Measurements from ENCODE around the gene PDE12. TPM values are rescaled to one million over a fixed set of nuclear protein-coding genes. Genes with fewer than 3 reads are reported as not detected.

PDE12 gene
- total RNA-seq, 4 donors from 2014 or later, result 16.5 to 25.7 (median 19.8) TPM

- H3K36me3 ChIP-seq, result peaks cover 0 to 63% of the 10 kb centered on the region in 2 donors
- ATAC-seq, result no peak
These were observed 21.7 kb downstream of the PDE12 start for GRCh38 chr3:57577801-57578200.

GRCh38 chr3:57582474-57583168 is 26.5 kb downstream of the PDE12 start:
- DNase-seq, result no peak
- TF ChIP-seq CTCF (IDR thresholded peaks at IDR 0.05 in 4 of 5, conservative IDR thresholded peaks at IDR 0.05 in 1 of 5), result no peak
- TF ChIP-seq POLR2A (IDR thresholded peaks at IDR 0.05), result no peak
- H3K9me3 ChIP-seq, result no peaks in the 10 kb centered on the region
- in situ Hi-C loops (cut with MboI; ENCODE audit: low sequenced_read_pairs in 4 of 4) (no loop called here), intact Hi-C loops (cut with DNase I; ENCODE audit: low total_unique reads) (no loop called here)
- H3K27ac ChIP-seq, result no peak overlapping the region
- H3K4me3 ChIP-seq, result no peak overlapping the region
- H3K27me3 ChIP-seq, result no peaks in the 10 kb centered on the region
- H3K36me3 ChIP-seq, result peaks cover 0 to 40% of the 10 kb centered on the region in 2 donors
- H3K4me1 ChIP-seq, result peaks cover 0 to 6% of the 10 kb centered on the region in 2 donors
- no peak for ATAC-seq

More at GRCh38 chr3:57577801-57578200, 21.7 kb downstream of the PDE12 start:
- DNase-seq, result no peak
- TF ChIP-seq CTCF (IDR thresholded peaks at IDR 0.05 in 4 of 5, conservative IDR thresholded peaks at IDR 0.05 in 1 of 5), result no peak
- no peak for TF ChIP-seq POLR2A (IDR thresholded peaks at IDR 0.05)
- Histone ChIP-seq H3K9me3 (no peaks in the 10 kb centered on the region), H3K4me3 (no peak overlapping the region), H3K27me3 (no peaks in the 10 kb centered on the region), H3K27ac (no peak overlapping the region), H3K4me1 (peaks cover 8 to 11% of the 10 kb centered on the region in 2 donors)
- in situ Hi-C loops (cut with MboI; ENCODE audit: low sequenced_read_pairs in 4 of 4) (no loop called here), intact Hi-C loops (cut with DNase I; ENCODE audit: low total_unique reads) (no loop called here)

GRCh38 chr3:57583544-57583943 is 27.5 kb downstream of the PDE12 start:
- no peaks in the 10 kb centered on the region for H3K27me3 ChIP-seq
- peaks cover 0 to 10% of the 10 kb centered on the region in 2 donors for H3K4me1 ChIP-seq
- TF ChIP-seq CTCF (IDR thresholded peaks at IDR 0.05 in 4 of 5, conservative IDR thresholded peaks at IDR 0.05 in 1 of 5), result no peak
- no peak for TF ChIP-seq POLR2A (IDR thresholded peaks at IDR 0.05)
- ATAC-seq (no peak), DNase-seq (no peak)
- H3K9me3 ChIP-seq, result no peaks in the 10 kb centered on the region
- H3K27ac ChIP-seq, result no peak overlapping the region
- in situ Hi-C loops (cut with MboI; ENCODE audit: low sequenced_read_pairs in 4 of 4) (no loop called here), intact Hi-C loops (cut with DNase I; ENCODE audit: low total_unique reads) (no loop called here)
- no peak overlapping the region for H3K4me3 ChIP-seq
- peaks cover 0 to 32% of the 10 kb centered on the region in 2 donors for H3K36me3 ChIP-seq

GRCh38 chr3:57586778-57587177 is 30.7 kb downstream of the PDE12 start:
- intact Hi-C loops (cut with DNase I; ENCODE audit: low total_unique reads), result no loop called here
- DNase-seq, result no peak
- no peaks in the 10 kb centered on the region for H3K9me3 ChIP-seq
- TF ChIP-seq POLR2A (IDR thresholded peaks at IDR 0.05) (no peak), CTCF (IDR thresholded peaks at IDR 0.05 in 4 of 5, conservative IDR thresholded peaks at IDR 0.05 in 1 of 5) (no peak)
- in situ Hi-C loops (cut with MboI; ENCODE audit: low sequenced_read_pairs in 4 of 4), result no loop called here
- ATAC-seq, result no peak
- H3K27me3 ChIP-seq, result no peaks in the 10 kb centered on the region
- no peak overlapping the region for H3K4me3 ChIP-seq
- H3K27ac ChIP-seq, result no peak overlapping the region
- peaks cover 1 to 10% of the 10 kb centered on the region in 2 donors for H3K4me1 ChIP-seq
- peaks cover 0 to 20% of the 10 kb centered on the region in 2 donors for H3K36me3 ChIP-seq
